HG03060 (cell line): ENCODE data around the gene ARID3A.
A peak's percentile ranks its signal among the peaks of the same experiment; 100 is the strongest.
"Not testable (repeated sequence)": the region's sequence is repeated elsewhere in the genome, so short reads cannot be mapped to it uniquely, and the experiment has no call there.

Source experiments
- ATAC-seq: cut with Tn5 transposase; IDR thresholded peaks from one replicate; pipeline ENCODE4 v1.9.1; 2021; ENCODE audit warnings: low read depth, moderate number of reproducible peaks; ENCODE audit not compliant: unreplicated experiment

ARID3A gene

GRCh38 chr19:891421-892200, 34.2 kb upstream of the ARID3A start:
- not testable (repeated sequence) for ATAC-seq

GRCh38 chr19:892243-892893, 33.5 kb upstream of the ARID3A start:
- ATAC-seq: no peak

GRCh38 chr19:892894-893689, 32.7 kb upstream of the ARID3A start, which contains the start of the genes MED16 and RNU6-9:
TSS of gene MED16 (minus strand) at chr19:893187. CDS start at chr19:891131, 2,056 bp downstream.
TSS of gene RNU6-9 (plus strand) at chr19:893484.
- peak; percentile 70 for ATAC-seq

- no peak for ATAC-seq
Measured at GRCh38 chr19:896434-896833, 29.4 kb upstream of the ARID3A start.

GRCh38 chr19:896999-897398, 28.8 kb upstream of the ARID3A start:
- no peak for ATAC-seq

- no peak for ATAC-seq
Measured at GRCh38 chr19:897442-898039, 28.3 kb upstream of the ARID3A start.

GRCh38 chr19:898663-899062, 27.2 kb upstream of the ARID3A start:
- no peak for ATAC-seq

GRCh38 chr19:899336-900042, 26.3 kb upstream of the ARID3A start:
- ATAC-seq: no peak

- no peak for ATAC-seq
Measured at GRCh38 chr19:900043-900301, 25.9 kb upstream of the ARID3A start.

- no peak for ATAC-seq
Measured at GRCh38 chr19:900302-901111, 25.3 kb upstream of the ARID3A start.

- no peak for ATAC-seq
Measured at GRCh38 chr19:901216-902092, 24.4 kb upstream of the ARID3A start.

- no peak for ATAC-seq
Measured at GRCh38 chr19:902093-902370, 23.8 kb upstream of the ARID3A start.

GRCh38 chr19:902446-903226, 23.2 kb upstream of the ARID3A start:
- no peak for ATAC-seq

- ATAC-seq: no peak
Measured at GRCh38 chr19:903266-903797, 22.5 kb upstream of the ARID3A start.

GRCh38 chr19:904545-904944, 21.3 kb upstream of the ARID3A start:
- no peak for ATAC-seq

GRCh38 chr19:906480-906879, 19.4 kb upstream of the ARID3A start:
- no peak for ATAC-seq

- ATAC-seq: no peak
Measured at GRCh38 chr19:907183-907853, 18.5 kb upstream of the ARID3A start.
